ENCODE data around the gene RASIP1.

DNA sequence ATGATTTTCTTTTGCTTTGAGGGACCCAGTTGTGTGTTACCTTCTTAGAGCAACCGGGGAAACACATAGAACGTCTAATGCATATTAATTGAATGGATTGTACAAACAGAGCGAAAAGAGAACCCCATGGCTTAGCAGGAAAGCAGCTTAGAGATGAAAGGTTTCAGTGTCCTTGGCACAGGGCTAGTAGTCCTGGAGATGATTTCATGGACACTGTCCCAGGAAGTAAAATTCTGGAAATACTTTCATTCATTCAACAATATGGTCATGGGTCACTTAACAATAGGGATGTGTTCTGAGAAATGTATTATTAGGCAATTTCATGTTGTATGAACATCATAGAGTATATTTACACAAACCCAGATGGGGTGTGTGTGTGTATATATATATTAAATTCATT is 54.3 kb downstream of the RASIP1 start:
- TF ChIP-seq POLR2A (IDR thresholded peaks at IDR 0.05; ENCODE audit: low read length): no peak
- TF ChIP-seq GATA1 (IDR thresholded peaks at IDR 0.05; ENCODE audit: low read depth, low read length): no peak

All from erythroblast (primary cell).